Upper lobe of left lung (tissue), 6 donors: ENCODE results near the gene DLK1. TPM values are rescaled to one million over a fixed set of nuclear protein-coding genes. Genes with fewer than 3 reads are reported as not detected.

Experiments used
- ATAC-seq, 2 donors: fragments of 200-7000 bp; cut with Tn5 transposase; one replicate each; pipeline ENCODE4 v1.9.1; 2022; ENCODE audit warnings: mild to moderate bottlenecking in 2 of 2, moderate library complexity in 2 of 2; ENCODE audit not compliant: low FRiP score in 2 of 2
- DNase-seq, 2 donors: peaks; one replicate each; pipeline ENCODE4 v3.0.0-alpha.2; 2019 to 2020
- H3K27ac ChIP-seq, 4 donors: fragments of 200-600 bp; sonication (generic); one replicate each; pipeline ENCODE4 v1.5.1; 2016 to 2019
- H3K27me3 ChIP-seq, 4 donors: fragments of 200-600 bp; sonication (generic); one replicate each; pipeline ENCODE4 v1.5.1; 2017 to 2019
- H3K36me3 ChIP-seq, 4 donors: fragments of 200-600 bp; sonication (generic); one replicate each; pipeline ENCODE4 v1.5.1; 2016 to 2019
- H3K4me1 ChIP-seq, 4 donors: fragments of 200-600 bp; sonication (generic); one replicate each; pipeline ENCODE4 v1.5.1; 2018 to 2019
- H3K4me3 ChIP-seq, 4 donors: fragments of 200-600 bp; sonication (generic); one replicate each; pipeline ENCODE4 v1.5.1; 2017 to 2019; ENCODE audit warnings: mild to moderate bottlenecking in 2 of 4, moderate library complexity in 1 of 4
- H3K9me3 ChIP-seq, 4 donors: fragments of 200-600 bp; sonication (generic); one replicate each; pipeline ENCODE4 v1.5.1; 2018 to 2019
- CTCF ChIP-seq, 6 experiments: fragments of 450-650 bp in 4 of 6; fragments of 200-600 bp in 2 of 6; sonication (generic) in 2 of 6; IDR thresholded peaks; one replicate each; pipeline ENCODE4 v1.5.1; 2016 to 2019; ENCODE audit warnings: antibody characterized with exemption in 6 of 6
- EP300 ChIP-seq, 4 donors: sonication (generic); formaldehyde crosslinking; IDR thresholded peaks; one replicate each; pipeline ENCODE4 v1.5.1; 2017; ENCODE audit warnings: antibody characterized with exemption in 4 of 4, control low read depth in 2 of 4
- POLR2A ChIP-seq, 4 donors: fragments of 450-650 bp; IDR thresholded peaks; one replicate each; pipeline ENCODE4 v1.5.1; 2016 to 2017; ENCODE audit warnings: antibody characterized with exemption in 4 of 4, mild to moderate bottlenecking in 2 of 4
- POLR2AphosphoS5 ChIP-seq, 2 donors: sonication (generic); formaldehyde crosslinking; IDR thresholded peaks; one replicate each; pipeline ENCODE4 v1.5.1; 2017; ENCODE audit warnings: antibody characterized with exemption in 2 of 2
- WGBS, 2 donors: methylation state at CpG; one replicate each; pipeline ENCODE4 v1.1.5; 2017 to 2018; 5-methylcytosine and 5-hydroxymethylcytosine counted together
- total RNA-seq, 6 donors: library from RNA; depleted of rRNA in 4 of 6; stranded (reverse); fragments of >200 nt in 4 of 6; gene quantifications; one replicate each; pipeline versions ENCODE4 v1.1.0 to v1.2.1, GENCODE V29; 2016 to 2021
- donor health status: DM: no; HTN: no; CAD: no; lungs with moderate emphysema.
- donor health status: DM: no; HTN: yes; CAD: no; lungs with severe emphysema.

DLK1 gene
- total RNA-seq, 6 donors from 2014 or later, result 1.7 to 1.8 TPM; not detected in 4

DNA sequence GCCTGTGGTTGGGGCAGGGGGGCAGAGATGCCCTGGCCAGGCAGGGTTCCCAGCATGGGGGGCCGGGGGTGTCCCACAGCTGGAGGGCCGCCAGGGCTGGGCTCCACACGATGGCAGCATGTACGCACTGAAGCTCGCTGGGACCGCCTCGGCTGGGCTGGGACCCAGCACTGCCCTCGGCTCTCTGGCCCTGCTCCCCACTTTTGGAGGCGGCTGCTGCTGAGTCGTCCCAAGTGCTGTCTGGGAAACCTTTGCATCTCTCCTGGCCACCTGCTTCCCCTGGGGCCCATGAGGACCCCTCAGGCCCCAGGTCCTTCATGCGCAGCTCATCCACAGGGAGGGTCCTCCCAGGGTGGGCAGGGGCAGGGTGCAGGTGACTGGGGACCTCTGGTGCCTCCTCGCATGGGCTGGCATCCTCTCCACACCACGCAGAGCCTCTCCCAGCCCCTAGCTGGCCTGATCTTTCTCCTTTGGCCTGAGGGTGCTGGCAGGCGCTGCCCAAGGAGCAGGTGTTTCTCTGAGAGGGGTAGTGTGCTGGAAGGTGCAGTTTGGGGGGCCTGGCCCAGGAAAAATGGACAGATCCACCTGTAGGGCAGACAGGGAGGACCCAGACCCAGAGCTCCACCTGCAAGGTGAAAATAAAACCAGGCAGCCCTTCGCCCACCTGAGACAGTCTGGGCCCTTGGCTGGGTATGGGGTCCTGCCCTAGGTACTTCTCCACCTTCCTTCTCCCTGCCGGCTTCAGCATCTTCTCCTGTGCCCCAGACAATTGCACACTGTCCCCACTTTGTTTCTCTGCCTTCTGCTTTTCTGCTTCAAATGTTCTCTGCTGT lies 46.9 kb downstream of the DLK1 start:
- ATAC-seq, result no peak
- Histone ChIP-seq H3K27ac (no peak overlapping the region), H3K4me3 (no peak overlapping the region), H3K36me3 (no peaks in the 10 kb centered on the region), H3K27me3 (no peaks in the 10 kb centered on the region), H3K9me3 (peaks cover 0 to 4% (median 0%) of the 10 kb centered on the region in 4 donors), H3K4me1 (peaks cover 0 to 4% (median 0%) of the 10 kb centered on the region in 4 donors)
- no peak for DNase-seq
- WGBS, 2 donors, result 81 to 89% methylated on average over 3 to 15 of the region's 16 CpGs
- TF ChIP-seq POLR2A (IDR thresholded peaks at IDR 0.05), result no peak
- no peak for TF ChIP-seq EP300 (IDR thresholded peaks at IDR 0.05)
- TF ChIP-seq POLR2AphosphoS5 (IDR thresholded peaks at IDR 0.05), result no peak
- TF ChIP-seq CTCF (IDR thresholded peaks at IDR 0.05), result no peak

- peaks cover 0 to 4% (median 0%) of the 10 kb centered on the region in 4 donors for H3K4me1 ChIP-seq
- WGBS, 2 donors, result 89 to 95% methylated on average over 4 to 9 of the region's 9 CpGs
- DNase-seq (no peak), ATAC-seq (no peak)
- H3K9me3 ChIP-seq, result peaks cover 0 to 4% (median 0%) of the 10 kb centered on the region in 4 donors
- H3K4me3 ChIP-seq, result no peak overlapping the region
- TF ChIP-seq POLR2A (IDR thresholded peaks at IDR 0.05) (no peak), CTCF (IDR thresholded peaks at IDR 0.05) (no peak), EP300 (IDR thresholded peaks at IDR 0.05) (no peak), POLR2AphosphoS5 (IDR thresholded peaks at IDR 0.05) (no peak)
- H3K27me3 ChIP-seq, result no peaks in the 10 kb centered on the region
- H3K27ac ChIP-seq, result no peak overlapping the region
- H3K36me3 ChIP-seq, result no peaks in the 10 kb centered on the region
These were observed 47.5 kb downstream of the DLK1 start for GRCh38 chr14:100774164-100774537.

DNA sequence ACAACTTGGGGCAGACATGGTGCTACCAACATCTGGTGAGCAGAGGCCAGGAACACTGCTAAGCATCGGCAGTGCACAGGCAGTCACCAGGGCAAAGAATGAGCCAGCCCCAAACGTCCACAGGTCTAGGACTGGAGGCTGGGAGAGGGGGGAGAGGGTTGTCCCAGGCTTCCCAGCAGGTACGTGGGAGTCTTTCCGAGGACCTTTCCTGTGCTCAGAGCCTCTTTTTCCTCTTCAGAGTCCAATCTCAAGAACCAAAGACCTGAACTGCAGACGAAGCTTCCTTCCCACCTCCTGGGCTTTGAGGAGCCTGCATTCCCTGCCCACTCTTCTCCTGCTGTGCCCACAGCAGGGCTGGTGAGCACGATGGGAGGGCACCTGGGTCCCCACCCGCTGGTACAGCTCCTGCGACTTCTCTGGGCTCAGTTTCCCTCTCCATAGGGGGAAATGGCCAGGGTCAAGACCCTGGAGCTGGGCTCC lies 48.7 kb downstream of the DLK1 start:
- 68 to 83% methylated on average over 8 of the region's 8 CpGs for WGBS, 2 donors
- ATAC-seq (no peak), DNase-seq (no peak)
- Histone ChIP-seq H3K27ac (no peak overlapping the region), H3K27me3 (no peaks in the 10 kb centered on the region), H3K4me1 (peaks cover 0 to 3% (median 0%) of the 10 kb centered on the region in 4 donors), H3K9me3 (peaks cover 0 to 4% (median 0%) of the 10 kb centered on the region in 4 donors), H3K36me3 (no peaks in the 10 kb centered on the region), H3K4me3 (no peak overlapping the region)
- TF ChIP-seq CTCF (IDR thresholded peaks at IDR 0.05) (no peak), POLR2A (IDR thresholded peaks at IDR 0.05) (no peak), EP300 (IDR thresholded peaks at IDR 0.05) (no peak), POLR2AphosphoS5 (IDR thresholded peaks at IDR 0.05) (no peak)

- Histone ChIP-seq H3K27me3 (no peaks in the 10 kb centered on the region), H3K4me1 (no peaks in the 10 kb centered on the region), H3K27ac (no peak overlapping the region), H3K9me3 (peaks cover 0 to 2% (median 0%) of the 10 kb centered on the region in 4 donors), H3K4me3 (no peak overlapping the region), H3K36me3 (no peaks in the 10 kb centered on the region)
- DNase-seq (no peak), ATAC-seq (no peak)
- no peak for TF ChIP-seq POLR2AphosphoS5 (IDR thresholded peaks at IDR 0.05)
- no peak for TF ChIP-seq EP300 (IDR thresholded peaks at IDR 0.05)
- no peak for TF ChIP-seq POLR2A (IDR thresholded peaks at IDR 0.05)
- TF ChIP-seq CTCF (IDR thresholded peaks at IDR 0.05), result no peak
- WGBS, 2 donors, result 70 to 73% methylated on average over 6 to 17 of the region's 20 CpGs
These were observed 49.3 kb downstream of the DLK1 start for GRCh38 chr14:100775831-100776591.
